ENCODE data around the gene OBSCN.
"Not testable (repeated sequence)": the region's sequence is repeated elsewhere in the genome, so short reads cannot be mapped to it uniquely, and the experiment has no call there.

The OBSCN gene

DNA sequence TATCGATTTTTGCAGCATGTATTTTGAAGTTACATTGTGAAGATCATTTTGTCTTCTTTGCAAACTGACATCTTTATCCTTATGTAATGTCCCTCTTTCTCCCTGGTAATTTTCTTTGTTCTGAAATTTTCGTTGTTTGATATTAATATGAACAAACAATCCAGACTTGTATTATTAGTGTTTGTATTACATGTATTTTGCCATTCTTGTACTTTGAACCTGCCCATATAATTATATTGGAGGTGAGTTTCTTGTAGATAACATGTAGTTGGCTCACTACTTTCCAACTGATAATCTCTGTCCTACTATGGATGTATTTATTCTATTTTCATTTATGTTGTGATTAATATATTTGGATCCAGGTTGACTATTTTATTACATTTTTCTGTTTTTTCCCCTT, 27.1 kb downstream of the OBSCN start:
- DNase-seq: no peak

DNA sequence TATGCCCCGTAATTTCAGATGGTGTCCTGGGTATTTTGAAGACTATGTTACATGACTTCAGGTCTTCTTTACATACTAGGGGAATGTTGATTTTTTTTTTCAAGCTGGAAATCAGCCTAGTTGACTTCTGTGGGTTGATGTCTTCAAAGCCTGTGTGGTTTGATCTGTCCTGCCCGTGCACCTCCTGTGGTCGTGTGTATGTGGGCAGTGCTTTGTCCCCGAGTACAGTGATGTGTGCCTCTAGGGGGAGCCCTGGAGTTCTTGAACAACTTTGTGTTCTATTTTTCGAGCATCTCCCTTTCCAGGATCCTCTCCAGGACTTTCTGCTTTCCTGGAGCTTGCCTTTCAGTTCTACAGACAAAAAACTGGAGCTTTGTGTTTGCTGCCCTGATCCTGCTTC, 28.9 kb downstream of the OBSCN start:
- DNase-seq: no peak

DNA sequence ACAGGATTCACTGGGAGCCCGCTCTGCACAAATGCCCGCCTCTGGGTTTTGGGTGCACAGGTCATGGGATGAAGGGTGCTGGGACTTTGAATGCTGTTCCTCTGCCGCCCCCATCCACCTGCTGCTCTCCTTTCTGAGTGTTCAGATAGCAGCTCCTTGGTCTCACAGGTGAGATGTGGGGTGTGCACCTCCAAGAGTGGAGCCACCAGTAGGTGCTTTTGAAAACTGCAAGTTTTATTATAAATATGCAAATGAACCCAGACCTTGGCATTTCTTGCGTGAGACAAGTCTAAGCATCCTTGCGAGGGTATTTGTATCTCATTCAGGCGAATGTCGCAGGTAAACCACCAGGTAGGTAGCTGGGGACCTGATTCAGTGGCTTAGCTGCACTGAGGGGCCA, 30.2 kb downstream of the OBSCN start:
- no peak for DNase-seq

DNA sequence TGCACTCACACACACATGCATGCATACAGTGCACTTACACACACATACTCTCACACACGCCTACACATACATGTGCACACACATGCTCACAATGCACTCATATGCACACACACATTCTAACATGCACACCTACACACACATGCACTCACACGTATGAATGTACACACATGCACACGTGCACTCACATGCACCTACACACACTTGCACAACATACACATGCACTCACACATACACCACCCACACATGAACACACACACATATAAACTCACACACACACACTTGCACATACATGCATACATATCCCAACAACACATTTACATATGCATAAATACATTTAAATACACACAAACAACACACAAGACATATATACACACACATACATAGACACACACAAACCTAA, 30.6 kb downstream of the OBSCN start:
- DNase-seq: no peak

DNA sequence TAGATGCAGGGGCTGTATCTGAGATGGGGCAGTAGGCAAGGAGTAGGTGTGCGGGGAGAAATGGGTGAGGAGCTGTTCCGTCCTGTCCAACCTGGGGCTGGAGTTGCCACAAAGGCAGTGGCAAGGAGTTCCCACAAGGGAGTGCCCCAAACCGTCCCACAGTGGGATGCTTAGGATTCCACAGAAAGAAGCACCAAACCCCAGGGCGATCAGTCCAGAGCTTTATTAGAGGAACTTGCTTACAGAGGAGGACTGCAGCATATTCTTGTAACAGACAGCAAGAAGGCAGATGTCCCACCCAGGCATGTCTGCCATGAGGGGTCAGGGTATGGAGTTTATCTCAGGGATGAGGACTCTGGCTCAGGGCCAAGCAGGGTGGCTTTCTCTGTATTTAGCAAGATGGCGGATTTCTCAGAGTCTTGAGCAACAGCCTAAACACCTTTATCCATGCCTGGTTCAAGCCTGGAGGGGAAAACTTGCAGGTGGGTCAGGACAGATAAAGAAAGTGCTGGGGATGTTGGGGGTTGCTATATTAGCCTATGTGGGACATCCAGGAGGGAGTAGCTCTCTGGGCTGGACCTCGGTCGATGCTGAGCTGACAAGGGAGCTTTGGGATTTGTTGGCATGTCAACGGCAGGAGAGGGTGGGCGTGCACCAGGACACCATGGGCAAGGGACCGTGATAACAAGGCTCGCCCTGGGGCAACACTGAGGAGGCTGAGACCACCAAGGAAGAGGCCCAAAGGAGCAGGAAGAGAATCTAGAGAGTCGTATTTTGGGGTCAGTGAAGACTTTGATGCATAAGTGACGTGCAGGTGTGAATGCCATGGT, 32.8 kb downstream of the OBSCN start:
- no peak for DNase-seq

DNA sequence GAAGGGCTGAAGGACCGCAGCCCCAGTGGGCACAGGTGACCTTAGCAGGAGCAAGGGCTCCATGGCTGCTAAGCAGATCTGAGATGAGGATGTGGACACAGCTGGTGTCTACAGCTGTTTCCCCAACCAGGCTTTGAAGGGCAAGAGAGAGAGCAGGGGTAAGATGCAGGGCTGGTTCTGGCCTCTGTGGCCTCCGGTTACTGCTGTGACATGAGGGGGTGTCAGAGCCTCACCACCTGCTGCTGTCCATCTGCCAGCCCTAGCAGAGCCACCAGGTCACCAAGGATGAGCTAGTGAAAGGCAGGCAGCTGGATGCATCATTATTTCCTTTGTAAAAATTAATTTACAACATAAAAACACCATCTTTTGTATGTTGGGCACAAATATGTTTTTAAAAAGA, 33.4 kb downstream of the OBSCN start:
- no peak for DNase-seq

DNA sequence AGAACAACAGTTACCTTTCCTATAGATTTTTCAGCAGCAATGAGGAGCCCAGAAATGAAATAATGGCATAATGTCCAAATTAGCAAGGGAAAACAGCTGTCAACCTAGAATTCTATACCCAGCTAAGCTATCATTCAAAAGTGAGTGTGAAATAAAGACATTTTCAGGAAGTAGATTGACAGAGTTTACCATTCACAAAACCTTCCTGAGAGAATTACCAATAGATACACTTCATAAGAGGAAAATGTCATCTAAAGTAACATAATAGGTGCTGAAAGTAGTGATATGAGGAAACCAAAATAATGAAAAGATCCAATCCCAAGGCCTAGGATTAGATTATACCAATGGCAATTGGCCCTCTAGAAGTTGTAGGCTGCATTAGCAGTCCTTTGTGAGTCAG, 34.6 kb downstream of the OBSCN start:
- DNase-seq: no peak

DNA sequence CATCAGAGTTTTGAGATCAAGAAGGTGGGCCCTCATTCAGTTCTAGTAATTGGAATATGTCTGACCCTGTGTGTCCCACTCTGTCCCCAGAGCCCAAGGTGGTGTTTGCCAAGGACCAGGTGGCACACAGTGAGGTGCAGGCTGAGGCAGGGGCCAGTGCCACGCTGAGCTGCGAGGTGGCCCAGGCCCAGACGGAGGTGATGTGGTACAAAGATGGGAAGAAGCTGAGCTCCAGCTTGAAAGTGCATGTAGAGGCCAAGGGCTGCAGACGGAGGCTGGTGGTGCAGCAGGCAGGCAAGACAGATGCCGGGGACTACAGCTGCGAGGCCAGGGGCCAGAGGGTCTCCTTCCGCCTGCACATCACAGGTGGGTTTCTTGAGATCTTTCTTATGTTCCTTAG, 35.2 kb downstream of the OBSCN start:
- DNase-seq: no peak

DNA sequence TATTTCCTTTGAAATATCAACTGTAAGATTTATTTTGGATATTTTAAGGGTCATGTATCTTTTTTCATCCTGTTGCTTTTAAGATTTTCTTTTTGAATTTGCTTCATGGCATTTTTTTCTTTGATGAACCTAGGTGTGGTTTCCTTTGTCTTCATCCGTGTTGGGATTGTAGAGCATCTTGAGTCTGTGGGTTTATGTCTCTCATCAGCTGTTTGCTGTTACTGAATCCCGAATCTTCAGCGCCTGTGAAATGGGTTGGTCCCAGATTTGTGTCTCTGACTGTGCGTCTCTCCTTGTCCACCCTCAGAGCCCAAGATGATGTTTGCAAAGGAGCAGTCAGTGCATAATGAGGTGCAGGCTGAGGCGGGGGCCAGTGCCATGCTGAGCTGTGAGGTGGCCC, 36.1 kb downstream of the OBSCN start:
- DNase-seq: not testable (repeated sequence)

DNA sequence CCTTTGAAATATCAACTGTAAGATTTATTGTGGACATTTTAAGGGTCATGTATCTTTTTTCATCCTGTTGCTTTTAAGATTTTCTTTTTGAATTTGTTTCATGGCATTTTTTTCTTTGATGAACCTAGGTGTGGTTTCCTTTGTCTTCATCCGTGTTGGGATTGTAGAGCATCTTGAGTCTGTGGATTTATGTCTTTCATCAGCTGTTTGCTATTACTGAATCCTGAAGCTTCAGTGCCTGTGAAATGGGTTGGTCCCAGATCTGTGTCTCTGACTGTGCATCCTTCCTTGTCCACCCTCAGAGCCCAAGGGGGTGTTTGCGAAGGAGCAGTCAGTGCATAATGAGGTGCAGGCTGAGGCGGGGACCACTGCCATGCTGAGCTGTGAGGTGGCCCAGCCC, 37.3 kb downstream of the OBSCN start:
- DNase-seq: no peak

DNA sequence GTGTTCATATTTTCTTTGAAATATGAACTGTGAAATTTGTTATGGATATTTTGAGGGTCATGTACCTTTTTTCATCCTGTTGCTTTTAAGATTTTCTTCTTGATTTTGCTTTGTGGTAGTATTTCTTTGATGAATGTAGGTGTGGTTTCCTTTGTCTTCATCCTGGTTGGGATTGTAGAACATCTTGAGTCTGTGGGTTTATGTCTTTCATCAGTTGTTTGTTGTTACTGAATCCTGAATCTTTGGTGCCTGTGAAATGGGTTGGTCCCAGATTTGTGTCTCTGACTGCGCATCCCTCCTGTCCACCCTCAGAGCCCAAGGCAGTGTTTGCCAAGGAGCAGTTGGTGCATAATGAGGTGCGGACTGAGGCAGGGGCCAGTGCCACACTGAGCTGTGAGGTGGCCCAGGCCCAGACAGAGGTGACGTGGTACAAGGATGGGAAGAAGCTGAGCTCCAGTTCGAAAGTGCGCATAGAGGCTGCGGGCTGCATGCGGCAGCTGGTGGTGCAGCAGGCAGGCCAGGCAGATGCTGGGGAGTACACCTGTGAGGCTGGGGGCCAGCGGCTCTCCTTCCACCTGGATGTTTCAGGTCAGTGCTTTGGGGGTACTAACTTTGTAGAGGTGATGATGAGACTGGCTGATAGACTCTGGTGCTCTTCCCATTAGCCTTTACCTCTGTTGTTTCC, 38.5 kb downstream of the OBSCN start:
- DNase-seq: no peak

DNA sequence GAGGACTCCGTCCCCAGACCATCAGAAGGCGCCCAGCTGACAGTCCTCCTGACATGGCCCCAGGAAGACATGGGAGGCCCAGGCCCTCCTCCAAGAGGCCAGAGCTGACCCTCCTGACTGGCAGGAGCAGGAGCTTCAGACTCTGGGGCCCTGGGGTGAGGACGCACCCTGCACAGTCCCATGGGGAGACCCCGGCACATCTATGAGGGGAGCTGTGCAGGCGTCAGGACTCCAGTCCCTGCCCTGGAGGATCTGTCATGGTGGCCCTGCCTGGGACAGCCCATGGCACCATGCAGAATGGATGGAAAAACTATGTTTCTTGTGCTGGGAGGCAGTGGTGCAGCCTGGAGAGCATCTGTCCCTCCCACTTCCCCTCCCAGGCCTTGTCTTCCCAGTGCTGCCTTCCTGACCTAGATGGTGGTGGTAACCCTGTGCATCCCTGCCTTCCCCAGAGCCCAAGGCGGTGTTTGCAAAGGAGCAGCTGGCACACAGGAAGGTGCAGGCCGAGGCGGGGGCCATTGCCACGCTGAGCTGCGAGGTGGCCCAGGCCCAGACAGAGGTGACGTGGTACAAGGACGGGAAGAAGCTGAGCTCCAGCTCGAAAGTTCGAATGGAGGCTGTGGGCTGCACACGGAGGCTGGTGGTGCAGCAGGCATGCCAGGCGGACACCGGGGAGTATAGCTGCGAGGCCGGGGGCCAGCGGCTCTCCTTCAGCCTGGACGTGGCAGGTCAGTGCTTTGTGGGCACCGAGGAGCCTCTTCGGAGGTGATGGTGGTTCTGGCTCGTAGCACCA, 41.9 kb downstream of the OBSCN start:
- no peak for DNase-seq

DNA sequence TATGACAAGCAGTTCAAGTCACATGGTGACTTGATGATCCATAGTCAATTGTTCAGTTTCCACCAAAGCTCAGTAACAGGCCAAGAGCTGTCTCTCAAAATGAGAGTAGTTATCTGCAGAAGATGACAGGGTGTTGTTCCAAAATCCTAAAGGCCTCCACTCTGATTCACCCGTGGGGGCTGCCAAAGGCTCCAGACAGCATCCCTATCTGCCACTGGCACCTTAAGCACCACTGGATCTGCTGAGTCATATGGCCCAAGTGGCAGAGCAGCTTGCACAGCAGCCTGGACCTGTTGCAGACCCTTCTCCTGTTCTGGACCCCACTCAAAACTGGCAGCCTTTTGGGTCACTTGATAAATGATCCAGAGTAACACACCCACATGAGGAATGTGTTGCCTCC, 44.6 kb downstream of the OBSCN start:
- not testable (repeated sequence) for DNase-seq

DNA sequence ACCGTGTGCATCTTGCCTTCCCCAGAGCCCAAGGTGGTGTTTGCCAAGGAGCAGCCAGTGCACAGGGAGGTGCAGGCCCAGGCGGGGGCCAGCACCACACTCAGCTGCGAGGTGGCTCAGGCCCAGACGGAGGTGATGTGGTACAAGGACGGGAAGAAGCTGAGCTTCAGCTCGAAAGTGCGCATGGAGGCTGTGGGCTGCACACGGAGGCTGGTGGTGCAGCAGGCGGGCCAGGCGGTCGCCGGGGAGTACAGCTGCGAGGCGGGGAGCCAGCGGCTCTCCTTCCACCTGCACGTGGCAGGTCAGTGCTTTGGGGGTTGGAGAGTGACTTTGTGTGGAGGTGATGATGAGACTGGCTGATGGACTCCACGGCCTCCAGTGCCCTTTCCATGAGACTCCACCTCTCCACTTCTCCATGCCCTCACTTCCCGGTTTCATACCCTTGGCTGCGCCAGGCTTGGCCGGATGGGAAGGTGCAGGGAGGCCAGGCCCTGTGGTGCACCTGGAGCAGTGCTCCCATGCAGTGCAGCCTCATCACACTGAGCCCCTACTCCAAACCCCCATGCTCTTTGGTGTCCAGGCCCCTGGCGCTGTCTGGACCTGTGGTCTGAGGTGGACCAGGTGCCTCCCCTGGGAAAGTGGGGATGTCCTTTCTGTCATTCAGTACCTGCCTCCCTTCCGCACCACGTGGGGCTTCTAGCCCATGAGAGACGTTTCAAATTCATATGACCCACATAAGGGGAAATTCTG, 49.0 kb downstream of the OBSCN start:
- DNase-seq: no peak

DNA sequence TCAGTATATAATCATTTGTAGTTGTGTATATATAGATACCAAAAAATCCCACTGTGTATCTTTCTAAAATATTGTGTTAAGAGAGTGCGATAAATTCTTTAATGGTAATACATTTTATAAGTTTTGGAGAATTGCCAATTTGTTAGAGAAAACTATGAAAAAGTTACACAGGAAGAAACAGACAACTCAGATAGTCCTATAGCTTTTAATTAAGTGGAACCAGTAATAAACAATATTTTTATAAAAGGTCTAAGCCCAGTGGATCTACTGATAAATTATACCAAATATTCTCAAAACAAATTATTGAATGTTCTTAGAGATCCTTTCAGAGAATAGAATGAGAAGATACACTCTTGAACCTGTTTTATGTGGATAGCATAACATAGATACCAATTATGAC, 50.6 kb downstream of the OBSCN start:
- no peak for DNase-seq

DNA sequence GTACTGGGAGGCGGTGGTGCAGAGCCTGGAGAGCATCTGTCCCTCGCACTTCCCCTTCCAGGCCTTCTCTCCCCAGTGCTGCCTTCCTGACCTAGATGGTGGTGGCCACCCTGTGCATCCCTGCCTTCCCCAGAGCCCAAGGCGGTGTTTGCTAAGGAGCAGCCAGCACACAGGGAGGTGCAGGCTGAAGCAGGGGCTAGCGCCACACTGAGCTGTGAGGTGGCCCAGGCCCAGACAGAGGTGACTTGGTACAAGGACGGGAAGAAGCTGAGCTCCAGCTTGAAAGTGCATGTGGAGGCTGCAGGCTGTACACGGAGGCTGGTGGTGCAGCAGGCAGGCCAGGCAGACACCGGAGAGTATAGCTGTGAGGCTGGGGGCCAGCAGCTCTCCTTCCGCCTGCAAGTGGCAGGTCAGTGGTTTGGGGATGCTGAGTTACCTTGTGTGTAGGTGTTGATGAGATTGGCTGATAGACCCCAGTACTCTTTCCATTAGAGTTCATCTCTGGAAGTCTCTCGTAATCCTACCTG, 51.6 kb downstream of the OBSCN start:
- no peak for DNase-seq

DNA sequence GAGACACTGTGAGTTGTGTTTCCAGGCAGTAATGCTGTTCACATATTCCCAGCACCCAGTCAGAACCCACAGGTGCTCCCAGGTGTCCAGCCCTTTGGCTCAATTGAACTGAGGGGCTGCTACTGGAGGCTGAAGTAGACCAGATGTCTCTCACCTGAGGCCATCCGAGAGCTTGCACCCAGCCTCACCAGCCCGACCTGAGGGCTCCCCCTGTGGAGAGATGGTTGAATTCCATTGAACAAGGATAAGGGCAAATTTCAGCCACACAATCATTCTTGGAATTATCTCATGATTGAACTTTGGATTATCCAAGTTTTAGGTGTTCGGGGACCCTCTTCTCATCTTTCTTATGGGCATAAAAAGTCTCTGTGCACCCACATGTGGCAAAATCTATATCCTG, 52.1 kb downstream of the OBSCN start:
- DNase-seq: no peak

DNA sequence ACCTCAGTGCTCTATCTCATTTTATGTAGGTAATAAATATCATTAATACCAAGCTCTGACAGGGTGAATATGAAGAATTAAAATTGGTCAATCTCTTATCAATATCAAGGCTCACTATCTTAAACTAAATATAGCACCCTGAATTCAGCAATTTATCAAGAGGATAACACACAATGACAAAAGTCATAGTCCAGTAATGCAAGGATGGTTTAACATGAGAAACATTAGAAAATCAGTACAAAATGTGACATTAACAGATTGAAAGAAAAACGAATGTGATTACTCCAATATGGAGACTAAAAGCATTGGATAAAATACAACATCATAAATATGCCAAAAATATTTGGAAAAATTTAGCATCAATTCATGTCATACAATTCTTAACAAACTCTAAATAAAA, 53.9 kb downstream of the OBSCN start:
- DNase-seq: no peak

DNA sequence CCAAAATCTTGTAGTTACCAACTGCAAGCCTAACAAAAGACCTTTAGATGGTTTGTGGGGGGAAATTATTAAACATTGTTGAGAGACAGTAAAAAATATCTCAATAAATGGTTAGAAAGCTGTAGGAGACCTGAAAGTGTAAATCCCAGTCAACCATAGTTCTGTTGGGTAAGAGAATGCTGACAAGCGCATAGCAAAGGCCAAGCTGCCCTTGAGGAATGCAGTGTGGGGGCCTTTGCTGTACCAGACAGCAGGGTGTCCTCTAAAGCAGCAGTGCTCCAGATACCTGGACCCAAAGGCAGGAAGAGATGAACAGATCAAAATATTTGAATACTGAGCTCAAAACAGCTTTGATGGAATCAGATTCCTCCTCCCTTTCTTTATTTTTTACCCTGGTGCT, 54.6 kb downstream of the OBSCN start:
- DNase-seq: no peak

DNA sequence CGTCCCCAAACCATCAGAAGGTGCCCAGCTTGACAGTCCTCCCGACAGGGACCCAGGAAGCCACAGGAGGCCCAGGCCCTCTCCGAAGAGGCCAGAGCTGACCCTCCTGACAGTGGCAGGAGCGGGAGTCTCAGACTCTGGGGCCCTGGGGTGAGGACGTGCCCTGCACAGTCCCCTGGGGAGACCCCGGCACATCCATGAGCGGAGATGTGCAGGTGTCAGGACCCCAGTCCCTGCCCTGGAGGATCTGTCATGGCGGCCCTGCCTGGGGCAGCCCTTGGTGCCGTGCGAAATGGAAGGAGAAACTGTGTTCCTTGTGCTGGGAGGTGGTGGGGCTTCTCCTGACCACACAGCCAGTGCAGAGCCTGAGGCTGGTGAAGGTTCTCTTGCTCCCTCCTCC, 55.8 kb downstream of the OBSCN start:
- no peak for DNase-seq

DNA sequence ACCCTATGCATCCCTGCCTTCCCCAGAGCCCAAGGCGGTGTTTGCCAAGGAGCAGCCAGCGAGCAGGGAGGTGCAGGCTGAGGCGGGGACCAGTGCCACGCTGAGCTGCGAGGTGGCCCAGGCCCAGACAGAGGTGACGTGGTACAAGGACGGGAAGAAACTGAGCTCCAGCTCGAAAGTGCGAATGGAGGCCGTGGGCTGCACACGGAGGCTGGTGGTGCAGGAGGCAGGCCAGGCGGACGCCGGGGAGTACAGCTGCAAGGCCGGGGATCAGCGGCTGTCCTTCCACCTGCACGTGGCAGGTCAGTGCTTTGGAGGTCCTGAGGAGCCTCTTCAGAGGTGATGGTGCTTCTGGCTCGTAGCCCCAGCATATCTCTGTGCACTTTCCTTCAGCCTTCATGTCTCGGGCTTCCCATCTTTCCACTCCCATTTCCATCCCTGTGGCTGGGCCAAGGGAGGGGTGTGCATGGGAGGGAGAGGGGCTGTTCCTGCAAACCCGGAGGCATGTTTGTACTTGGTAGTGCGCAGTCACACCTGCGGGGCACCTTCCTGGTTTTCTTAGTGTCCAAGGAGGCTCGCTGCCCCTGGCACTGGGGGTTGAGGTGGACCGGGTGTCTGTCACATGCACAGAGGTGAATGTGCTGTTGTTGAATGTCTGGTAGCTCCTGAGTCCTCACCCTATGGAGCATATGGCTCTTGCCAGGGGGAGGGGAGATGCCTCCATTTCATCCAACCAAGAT, 56.4 kb downstream of the OBSCN start:
- no peak for DNase-seq

DNA sequence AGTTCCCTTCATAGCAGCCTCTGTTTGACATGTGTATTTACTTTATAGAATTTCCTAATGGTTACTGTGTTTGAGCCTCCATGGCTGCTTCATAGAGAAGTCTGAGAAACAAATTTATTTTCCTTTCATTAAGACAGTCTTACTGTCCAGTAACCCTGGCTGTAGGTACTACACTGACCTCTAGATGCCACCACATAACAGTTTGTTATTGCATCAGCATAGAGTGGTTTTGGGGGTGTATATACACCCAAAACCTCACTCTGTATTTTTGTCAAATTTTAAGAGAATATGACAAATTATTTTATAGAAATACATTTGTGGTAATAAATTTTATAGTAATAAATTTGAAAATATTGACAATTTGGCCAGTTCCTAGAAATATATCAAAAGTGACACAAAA, 57.3 kb downstream of the OBSCN start:
- DNase-seq: no peak

Data from midbrain (tissue), 1 donor.